HG02973 (cell line): ENCODE data around the gene PAGE1.
"Not testable (repeated sequence)": the region's sequence is repeated elsewhere in the genome, so short reads cannot be mapped to it uniquely, and the experiment has no call there.

Source experiments
- ATAC-seq: cut with Tn5 transposase; IDR thresholded peaks from one replicate; pipeline ENCODE4 v1.9.1; 2021; ENCODE audit warnings: moderate library complexity; ENCODE audit not compliant: unreplicated experiment

The PAGE1 gene, protein sequence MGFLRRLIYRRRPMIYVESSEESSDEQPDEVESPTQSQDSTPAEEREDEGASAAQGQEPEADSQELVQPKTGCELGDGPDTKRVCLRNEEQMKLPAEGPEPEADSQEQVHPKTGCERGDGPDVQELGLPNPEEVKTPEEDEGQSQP

DNA sequence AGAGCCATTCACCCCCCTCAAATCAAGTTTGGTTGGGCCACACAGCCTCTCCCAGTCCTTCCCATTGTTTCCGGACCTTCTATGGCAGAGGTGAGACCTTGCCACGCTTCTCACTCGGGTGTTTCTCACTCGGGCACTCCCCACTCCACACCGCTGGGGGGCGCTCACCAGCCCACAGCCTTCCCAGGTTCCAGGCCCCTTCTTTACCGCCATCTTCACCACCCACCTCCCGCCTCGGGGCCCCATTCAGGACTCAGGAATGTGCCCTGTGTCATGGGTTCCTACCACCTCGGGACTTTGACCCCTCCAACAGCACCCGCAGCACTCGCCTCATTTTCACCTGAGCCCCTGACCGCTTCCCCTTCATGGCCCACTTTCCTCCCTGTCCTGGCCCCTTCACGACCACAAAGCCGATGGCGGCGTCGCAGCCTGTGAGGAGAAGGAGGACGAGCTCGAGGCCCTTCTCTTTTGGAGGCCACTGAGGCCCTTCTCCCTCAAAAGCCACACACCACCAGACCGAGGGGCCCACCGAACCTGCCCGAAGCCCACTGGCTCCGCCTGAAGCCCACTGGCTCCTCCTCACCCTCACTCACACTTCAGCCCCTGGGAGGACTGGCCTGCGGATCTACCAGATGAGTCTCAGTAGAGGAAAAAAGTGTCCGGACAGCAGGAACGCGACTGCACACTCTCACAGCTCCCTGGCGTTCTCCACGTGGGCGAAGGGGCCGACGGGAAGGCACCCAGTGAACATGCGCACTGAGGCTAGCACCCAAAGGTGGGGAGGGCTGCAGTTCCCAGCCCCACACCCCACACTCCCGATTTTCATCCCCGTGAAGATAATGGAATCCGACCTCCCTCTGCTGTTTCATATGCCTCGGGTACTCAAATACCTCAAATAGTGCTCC lies at the start of gene PAGE1:
PAGE1 (minus strand) TSS at position 709 of the 905 bp plus-strand sequence. CDS start 1,214 bp downstream, outside the sequence.
- no peak for ATAC-seq

DNA sequence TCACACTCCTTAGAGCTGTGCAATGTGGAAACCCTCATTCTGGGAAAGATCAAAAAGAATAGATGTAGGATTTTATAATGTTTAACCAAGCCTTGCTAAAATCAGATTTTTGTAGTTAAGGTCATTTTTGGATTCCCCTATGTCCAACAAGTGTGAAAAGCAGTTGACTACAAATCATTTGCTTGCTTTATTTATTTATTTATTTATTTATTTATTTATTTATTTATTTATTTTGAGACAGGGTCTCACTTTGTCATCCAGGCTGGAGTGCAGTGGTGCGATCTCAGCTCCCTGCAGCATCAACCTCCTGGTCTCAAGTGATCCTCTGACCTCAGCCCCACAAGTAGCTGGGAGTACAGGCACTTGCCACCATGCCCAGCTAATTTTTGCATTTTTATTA lies 45.7 kb upstream of the PAGE1 start:
- not testable (repeated sequence) for ATAC-seq

DNA sequence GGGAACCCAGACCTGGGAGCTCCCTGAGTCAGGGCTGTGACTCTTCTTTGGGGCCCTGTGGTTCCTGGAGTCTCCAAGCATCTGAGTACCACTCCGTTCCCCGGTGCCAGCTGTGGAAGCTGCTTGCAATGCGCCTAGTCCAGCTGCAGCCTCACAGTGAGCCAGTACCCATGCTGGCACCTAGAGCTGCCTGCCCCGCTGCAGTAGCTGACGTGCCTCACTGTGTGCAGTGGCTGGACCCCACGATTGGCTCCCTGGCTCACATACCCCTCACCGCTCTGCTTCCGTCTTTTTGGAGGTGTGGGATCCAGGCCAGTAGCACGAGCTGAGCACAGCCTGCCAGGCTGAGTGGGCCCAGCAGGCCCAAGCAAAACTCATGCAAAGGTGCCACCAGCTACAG lies 32.1 kb upstream of the PAGE1 start:
- ATAC-seq = no peak

DNA sequence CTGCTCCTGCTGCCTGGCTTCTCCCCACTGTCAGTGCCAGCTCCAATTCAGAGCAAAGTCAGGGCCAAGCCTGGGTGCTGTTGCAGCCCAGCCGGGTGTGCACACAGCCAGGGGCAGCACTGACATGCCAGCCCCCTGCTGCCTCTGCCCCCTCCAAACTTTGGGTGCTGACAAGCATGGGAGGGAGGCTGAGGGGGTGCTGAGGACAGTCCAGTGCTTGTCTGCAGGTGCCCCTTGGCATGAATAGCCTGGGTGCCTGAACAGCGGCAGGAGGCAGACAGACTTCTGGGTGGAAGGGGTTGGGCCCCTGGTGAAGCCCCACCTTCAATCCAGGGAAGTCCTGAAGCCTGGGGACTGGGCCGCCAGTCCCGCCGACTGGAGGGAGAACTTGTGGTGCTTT lies 31.2 kb upstream of the PAGE1 start:
- no peak for ATAC-seq

DNA sequence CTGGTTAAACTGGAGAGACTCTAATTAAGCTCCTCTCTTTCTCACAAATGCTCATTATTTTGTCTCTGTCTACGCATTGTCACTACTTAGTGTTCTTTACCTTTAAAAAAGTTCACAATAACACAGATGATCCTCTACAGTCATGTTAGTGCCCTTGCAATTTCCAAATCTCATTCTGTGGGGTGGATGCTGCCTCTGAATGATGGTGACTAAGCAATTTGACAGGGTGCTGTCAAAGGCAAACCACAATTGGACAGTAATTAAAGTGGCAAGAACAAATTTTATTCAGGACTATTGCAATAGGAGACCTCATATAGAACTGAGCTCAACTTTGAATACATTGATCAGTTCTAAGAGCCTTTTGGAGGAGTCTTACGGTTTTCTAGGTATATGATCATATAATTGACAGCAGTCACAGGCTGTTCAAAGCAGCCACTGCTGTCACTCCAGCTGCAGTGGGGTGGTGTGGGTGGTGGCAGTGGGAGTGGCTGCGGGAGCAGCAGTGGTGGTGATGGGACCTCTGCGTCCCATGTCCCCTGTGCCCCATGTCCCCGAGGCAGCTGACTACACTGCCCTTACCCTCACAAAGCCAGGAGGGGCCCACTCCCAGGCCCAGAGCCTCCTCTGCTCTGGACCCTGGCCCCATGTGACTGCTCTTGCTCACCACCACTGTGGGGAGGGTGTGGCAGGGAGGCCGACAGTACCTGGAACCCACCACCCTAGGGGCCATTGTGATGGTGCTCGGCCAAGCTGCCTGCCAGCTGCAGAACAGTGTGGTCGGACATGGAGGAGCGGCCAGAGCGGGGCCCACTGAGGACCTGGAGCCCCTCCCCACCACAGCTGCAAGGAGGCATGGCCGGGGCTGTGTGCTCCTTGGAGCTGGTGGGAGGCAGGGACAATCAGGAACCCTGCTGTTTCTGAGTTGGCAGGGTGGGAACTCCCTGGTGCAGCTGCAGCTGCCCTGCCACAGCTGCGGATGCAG lies 30.4 kb upstream of the PAGE1 start:
- ATAC-seq = no peak

DNA sequence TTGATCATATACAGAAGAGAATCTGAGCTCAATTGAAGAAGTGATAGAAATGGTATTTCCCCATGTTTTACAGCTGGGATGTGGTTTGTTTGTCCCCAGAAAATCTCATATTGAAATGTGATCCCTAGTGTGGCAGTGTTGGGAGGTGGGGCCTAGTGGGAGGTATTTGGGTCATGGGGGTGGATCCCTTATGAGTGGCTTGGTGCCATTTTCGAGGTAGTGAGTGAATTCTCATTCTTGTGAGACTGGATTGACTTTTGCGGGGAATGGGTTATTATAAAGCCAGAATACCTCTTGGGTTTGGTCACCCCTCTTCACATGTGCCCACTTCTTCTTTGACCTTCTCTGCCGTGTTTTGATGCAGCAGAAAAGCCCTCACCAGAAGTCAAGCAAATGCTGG lies 29.6 kb upstream of the PAGE1 start:
- no peak for ATAC-seq

DNA sequence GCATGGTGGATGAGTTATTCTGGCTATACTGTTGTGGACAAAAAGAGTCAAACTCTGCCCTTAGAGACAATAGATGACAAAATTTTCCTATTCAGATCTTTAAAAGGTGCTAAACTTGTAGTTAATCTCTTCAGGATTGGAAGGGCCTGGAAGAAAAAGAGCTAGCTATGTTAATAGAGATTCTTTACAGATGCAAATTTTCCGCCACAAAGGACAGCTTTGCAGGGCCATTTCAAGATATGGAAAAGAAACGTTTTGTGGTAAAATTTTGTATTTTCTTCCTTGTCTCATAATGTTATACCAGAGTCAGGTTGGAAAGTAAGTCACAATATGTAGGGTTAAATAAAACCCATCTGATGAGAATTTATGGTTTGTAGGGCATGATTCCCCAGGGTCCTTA lies 24.3 kb upstream of the PAGE1 start:
- ATAC-seq = not testable (repeated sequence)

DNA sequence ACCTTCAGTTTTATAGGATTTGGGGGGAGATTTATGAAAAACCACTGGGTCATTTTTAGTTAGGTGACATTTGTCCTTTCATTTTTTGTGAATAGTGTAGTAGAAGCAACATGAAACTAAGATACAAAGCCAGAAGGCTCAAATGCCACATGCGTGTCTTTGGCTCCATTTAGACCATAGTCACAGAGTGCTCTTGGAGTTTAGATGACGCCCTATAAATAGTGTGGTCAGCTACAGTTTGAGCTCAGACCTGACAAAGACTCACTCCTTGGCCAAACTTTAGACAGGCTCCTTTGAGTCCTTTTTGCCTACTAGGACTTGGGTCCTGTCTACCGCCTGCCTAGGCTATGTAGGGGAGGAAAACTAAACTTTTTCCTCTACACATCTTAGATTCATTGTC lies 16.8 kb upstream of the PAGE1 start:
- no peak for ATAC-seq

DNA sequence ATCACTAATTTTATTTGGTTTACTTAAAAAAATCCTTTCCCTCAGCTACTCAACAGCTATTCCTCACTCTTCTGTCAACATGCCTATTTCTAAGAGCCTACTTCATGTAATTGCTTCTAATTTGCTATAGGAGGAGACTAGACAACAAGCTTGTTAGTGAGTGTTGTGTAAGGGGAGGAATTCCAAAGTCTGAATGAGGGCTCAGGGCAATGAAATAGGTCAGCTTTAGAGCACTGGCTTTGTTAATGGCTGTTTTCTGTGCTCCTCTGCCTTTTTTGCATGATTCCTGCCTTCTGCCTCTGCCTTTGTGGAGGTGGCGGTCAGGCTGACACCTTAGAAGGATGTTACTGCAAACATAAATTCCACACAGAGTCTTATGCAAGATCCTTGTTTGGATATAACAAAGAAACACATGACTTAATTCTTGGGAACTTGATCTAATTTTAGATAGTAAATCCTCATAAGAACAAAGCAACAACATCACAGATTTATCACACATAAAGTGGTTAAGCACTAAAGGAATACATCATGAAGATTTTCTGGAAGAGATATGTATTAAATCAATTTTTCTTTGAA lies 15.0 kb upstream of the PAGE1 start:
- ATAC-seq = no peak

DNA sequence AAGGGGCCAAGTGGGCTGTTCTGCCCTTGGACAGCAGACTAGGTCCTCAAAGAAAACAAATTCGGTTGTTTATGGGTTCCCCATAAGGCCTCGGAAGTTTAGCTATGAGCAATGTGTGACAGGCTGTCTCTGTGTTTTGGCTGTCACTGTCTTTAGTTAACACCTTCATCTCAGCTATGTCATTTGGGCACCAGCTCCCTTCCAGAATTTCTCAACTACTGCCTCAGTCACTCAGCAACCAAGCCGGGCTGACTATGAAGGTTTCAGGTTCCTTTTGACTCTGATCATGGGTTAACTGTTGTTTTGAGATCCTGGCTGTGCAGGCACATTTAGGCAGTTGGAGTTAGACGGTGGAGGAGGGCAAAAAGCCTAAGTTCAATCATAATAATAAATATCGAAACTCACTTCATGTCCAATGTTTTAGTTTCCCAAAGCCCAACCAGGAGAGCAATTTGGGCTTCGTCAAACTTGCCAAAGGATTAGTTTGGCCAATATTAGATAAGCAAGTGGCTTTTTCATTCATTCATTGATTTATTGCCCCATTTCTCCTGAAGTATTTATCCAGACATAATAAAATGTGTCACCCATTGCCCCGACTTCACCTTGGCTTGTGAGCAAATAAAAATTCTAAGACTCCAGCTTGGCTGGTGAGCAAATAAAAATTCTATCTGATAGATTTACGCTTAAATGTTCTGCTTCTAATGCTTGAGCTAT lies 9.1 kb upstream of the PAGE1 start:
- ATAC-seq = no peak

DNA sequence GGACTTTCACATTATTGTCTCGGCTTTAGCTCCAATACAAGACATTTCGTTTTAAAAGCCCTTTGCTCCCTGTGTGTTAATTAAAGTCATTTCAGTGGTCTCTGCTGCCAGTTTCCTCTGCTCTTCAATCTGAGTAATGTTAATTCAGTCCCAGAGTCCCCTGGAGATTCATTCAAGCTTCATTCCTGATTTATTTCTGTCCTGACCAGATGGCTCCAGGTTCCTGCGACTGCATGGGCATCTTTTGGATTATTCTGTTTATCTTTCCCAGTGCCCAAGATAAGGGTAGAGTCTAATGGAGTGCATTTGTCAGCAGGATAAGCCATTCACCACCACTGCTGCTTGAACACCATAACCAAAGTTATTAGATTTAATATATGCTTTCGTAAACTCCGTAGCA lies 6.1 kb upstream of the PAGE1 start:
- no peak for ATAC-seq

DNA sequence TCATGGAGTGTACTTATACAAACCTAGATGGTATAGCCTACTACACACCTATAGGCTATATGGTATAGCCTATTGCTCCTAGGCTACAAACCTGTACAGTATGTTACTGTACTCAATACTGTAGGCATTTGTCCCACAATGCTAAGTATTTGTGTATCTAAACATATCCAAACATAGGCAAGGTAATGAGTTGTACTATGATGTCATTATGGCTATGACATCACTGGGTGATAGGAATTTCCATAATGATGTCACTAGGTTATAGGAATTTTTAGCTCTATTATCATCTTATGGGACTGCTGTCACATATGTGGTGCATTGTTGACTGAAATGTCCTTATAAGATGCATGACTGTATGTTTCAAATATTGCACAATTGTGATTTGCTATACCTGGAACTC lies 5.5 kb upstream of the PAGE1 start:
- no peak for ATAC-seq

DNA sequence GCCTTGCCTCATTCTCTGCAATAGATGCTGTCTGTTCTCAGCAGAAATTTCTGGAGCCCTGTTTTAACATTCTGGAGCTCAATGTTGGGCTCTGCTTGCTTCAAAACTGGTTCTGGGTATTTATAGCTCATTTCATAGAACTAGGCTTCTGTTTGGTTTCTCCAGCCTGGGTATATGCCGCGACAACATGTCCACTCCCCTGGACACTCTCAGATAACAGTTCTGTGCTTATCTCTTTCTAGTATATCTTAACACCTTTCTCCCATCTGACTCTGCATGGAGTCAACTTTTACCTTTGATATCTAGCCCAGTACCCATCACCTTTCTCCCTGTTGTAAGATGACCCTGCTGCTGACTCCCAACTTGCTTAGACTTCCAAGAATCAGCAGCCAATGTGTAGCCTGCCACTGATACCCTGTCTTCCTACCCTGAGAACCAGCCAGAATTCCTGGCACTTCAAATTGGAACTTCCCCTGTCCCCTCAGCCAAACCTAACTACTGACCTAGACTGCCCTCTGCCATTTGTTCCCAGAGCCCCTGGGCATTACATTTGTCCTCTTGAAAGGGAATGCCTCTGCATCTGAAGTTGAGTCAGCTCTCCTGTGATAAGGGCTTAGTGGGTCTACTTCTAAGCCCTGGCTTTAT lies 20.6 kb downstream of the PAGE1 start:
- no peak for ATAC-seq

DNA sequence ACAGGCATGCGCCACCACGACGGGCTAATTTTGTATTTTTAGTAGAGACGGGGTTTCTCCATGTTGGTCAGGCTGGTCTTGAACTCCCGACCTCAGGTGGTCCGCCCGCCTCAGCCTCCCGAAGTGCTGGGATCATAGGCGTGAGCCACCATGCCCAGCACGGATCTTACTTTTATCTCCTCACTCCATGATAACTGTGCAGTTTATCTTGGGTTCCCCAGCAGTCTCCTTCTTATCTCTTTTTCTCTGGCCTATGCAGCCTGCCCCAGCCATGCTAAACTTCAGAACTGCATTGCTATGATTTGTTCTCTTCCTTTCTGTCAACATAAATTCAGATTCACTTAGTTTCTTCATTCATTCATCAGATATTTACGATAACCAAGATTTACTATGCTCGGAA lies 22.4 kb downstream of the PAGE1 start:
- ATAC-seq = no peak

DNA sequence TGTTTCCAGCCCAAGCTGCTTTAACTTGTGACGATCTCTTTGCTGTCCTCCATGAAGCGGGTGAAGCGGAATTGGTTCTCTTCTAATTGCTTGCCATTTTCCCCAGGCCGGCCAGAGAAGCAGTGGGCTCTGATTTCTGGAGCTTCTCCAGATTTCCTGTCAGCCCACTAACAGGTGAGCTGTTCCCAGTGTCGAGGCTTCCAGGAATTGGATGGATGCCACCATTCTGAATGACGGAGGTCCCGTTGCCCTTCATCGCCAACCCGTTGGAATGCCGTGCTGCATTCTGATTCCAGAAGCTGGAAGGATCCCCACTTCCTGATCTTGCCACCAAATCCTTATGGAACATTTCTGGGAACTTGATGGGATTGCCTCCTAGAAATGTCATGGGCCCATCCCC lies 31.0 kb downstream of the PAGE1 start:
- ATAC-seq = no peak

DNA sequence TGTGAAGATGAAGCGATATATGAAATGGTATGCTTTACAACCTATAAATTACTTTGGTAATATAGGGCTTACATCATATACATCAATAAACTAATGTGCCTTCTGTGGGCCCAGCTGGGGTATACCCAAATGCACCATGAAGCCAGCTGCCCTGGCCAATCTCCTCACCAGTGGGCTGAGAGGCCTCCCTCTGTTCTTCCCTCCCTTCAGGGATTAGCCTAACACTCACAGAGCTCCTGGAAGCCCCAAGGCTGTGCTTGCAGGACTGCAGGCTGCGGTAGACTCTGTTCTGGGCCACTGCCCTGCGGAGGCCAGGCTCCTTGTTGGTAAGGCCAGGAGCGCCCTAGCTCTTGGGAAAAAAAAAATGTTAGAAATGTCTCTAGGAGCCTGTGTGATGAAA lies 33.9 kb downstream of the PAGE1 start:
- ATAC-seq = no peak

DNA sequence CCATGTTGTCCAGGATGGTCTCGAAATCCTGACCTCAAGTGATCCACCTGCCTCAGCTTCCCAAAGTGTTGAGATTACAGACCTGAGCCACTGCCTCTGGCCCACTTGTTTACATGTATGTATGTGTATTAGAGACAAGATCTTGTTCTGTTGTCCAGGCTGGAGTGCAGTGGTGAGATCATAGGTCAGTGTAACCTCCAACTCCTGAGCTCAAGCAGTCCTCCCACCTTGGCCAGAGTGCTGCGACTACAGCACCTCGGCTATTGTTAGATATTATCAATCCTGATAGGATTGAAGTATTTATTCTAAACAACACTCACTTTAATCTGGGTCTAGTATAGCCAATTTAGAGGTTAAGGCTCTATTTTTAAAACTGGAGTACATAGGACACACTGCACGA lies 36.0 kb downstream of the PAGE1 start:
- ATAC-seq = no peak

DNA sequence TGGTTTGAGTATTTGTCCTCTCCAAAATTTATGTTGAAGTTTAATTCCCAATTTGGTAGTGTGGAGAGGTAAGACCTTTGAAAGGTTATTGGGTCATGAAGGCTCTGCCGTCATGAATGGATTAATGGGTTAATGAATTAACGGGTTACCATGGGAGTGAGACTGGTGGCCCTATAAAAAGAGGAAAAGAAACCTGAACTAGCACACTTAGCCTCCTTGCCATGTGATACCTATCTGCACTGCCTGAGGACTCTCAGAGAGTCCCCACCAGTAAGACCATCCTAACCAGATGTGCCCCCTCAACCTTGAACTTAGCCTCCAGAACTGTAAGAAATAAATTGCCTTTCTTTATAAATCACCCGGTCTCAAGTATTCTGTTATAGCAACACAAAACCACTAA lies 39.3 kb downstream of the PAGE1 start:
- no peak for ATAC-seq

DNA sequence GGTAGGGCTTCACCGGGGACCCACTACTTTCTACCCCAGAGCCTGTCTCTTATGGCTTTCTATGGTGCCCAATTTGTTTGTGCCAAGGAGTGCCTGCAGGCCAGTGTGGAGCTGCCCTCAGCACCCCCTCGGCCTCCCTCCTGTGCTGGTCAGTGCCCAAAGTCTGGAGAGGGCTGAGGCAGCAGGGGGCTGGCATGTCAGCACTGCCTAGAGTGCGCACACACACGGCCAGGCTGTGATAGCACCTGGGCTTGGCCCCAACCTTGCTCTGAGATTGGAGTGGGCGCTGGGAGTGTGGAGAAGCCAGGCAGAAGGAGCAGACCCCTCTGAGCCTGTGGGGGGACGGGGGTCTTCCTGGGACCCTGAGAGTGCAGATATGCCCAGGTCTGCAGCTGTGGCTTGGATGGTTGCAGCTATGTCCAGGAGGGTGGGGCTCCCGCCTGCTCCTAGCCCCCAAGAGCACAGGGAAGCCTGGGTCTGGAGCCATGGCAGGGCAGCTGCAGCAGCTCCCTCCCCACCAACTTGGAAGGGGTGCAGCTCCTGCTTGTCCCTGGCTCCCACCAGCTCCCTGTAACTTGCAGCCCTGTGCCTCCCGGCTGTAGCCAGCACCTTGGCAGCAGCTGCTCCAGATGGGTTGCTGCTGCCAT lies 50.7 kb downstream of the PAGE1 start:
- ATAC-seq = no peak
